HL-60 (cell line): ENCODE data around the gene YPEL1.

ENCODE experiments used
- CTCF ChIP-seq: IDR thresholded peaks from one replicate; pipeline ENCODE4 v1.5.1; 2011; ENCODE audit warnings: low read length, control low read depth, inconsistent platforms; ENCODE audit not compliant: insufficient read depth
- GABPA ChIP-seq: IDR thresholded peaks from 2 replicates; pipeline ENCODE4 v1.6.1; 2012; ENCODE audit warnings: low read depth
- REST ChIP-seq: IDR thresholded peaks from 2 replicates; pipeline ENCODE4 v1.6.1; 2012; ENCODE audit warnings: low read depth; ENCODE audit not compliant: insufficient replicate concordance

- no peak for TF ChIP-seq REST
- no peak for TF ChIP-seq GABPA
- no peak for TF ChIP-seq CTCF
Measured at GRCh38 chr22:21684492-21685163, 51.0 kb downstream of the YPEL1 start.
